IMR-90 (cell line): ENCODE data around the gene WIPF1.

Source experiments
- BHLHE40 ChIP-seq: fragments of 150-350 bp; IDR thresholded peaks from 2 replicates; pipeline ENCODE4 v1.6.1; 2016; ENCODE audit warnings: mild to moderate bottlenecking, low read depth, low read length
- CEBPB ChIP-seq: IDR thresholded peaks from 2 replicates; pipeline ENCODE4 v1.6.1; 2012; ENCODE audit warnings: low read depth, low read length, improper control_type of control experiment
- MAFK ChIP-seq: IDR thresholded peaks from 2 replicates; pipeline ENCODE4 v1.6.1; 2012; ENCODE audit warnings: low read depth, low read length, improper control_type of control experiment
- MAZ ChIP-seq: IDR thresholded peaks from 2 replicates; pipeline ENCODE4 v1.6.1; 2012; ENCODE audit warnings: low read depth, mild to moderate bottlenecking, low read length, improper control_type of control experiment, moderate library complexity, borderline replicate concordance
- MXI1 ChIP-seq: IDR thresholded peaks from 2 replicates; pipeline ENCODE4 v1.6.1; 2012; ENCODE audit warnings: low read depth, mild to moderate bottlenecking, low read length, moderate library complexity, borderline replicate concordance
- NFE2L2 ChIP-seq: fragments of 150-350 bp; IDR thresholded peaks from 2 replicates; pipeline ENCODE4 v1.6.1; 2016; ENCODE audit warnings: low read depth, mild to moderate bottlenecking, low read length
- POLR2A ChIP-seq: IDR thresholded peaks from 2 replicates; pipeline ENCODE4 v1.6.1; 2012; ENCODE audit warnings: mild to moderate bottlenecking, low read depth, low read length
- RAD21 ChIP-seq: IDR thresholded peaks from 2 replicates; pipeline ENCODE4 v1.6.1; 2012; ENCODE audit warnings: low read length, improper control_type of control experiment
- RCOR1 ChIP-seq: IDR thresholded peaks from 2 replicates; pipeline ENCODE4 v1.6.1; 2012; ENCODE audit warnings: mild to moderate bottlenecking, low read length, improper control_type of control experiment; ENCODE audit not compliant: insufficient replicate concordance
- RFX5 ChIP-seq: IDR thresholded peaks from 2 replicates; pipeline ENCODE4 v1.8.0; 2012; ENCODE audit warnings: low read depth, mild to moderate bottlenecking, low read length, moderate library complexity
- SMC3 ChIP-seq: fragments of 150-350 bp; IDR thresholded peaks from 2 replicates; pipeline ENCODE4 v1.6.1; 2016; ENCODE audit warnings: low read depth, mild to moderate bottlenecking, antibody characterized with exemption, low read length, moderate library complexity
- TF ChIP-seq, protein P1 (sequence below): conservative IDR thresholded peaks from 2 replicates; pipeline ENCODE4 v1.5.1; 2012; ENCODE audit warnings: mild to moderate bottlenecking, low read depth, low read length, improper control_type of control experiment
- TF ChIP-seq, protein P2 (sequence below): fragments of 150-350 bp; IDR thresholded peaks from 2 replicates; pipeline ENCODE4 v1.6.1; 2017; ENCODE audit warnings: mild to moderate bottlenecking, antibody characterized with exemption, low read length, low read depth
- TF ChIP-seq, protein P3 (sequence below): fragments of 150-350 bp; IDR thresholded peaks from 2 replicates; pipeline ENCODE4 v1.6.1; 2016; ENCODE audit warnings: low read depth, mild to moderate bottlenecking, low read length, moderate library complexity, borderline replicate concordance

DNA sequence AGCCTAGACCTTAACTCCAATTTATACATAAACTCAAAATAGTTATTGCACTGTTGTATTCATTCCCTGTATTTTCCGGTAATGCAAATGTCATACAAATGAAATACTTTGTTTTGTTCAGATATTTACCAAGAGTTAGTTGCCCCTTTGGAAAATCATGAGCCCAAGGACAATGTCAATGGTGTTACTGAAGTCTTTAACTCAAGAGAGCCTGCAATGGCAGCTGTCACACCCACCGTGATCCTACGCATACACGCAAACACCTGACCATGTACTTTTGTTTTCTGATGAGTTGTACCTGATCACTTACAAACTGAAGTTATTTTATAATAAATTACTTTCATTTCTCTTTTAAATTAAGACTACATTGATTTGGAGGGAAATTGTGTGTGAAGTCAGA, 11.7 kb upstream of the WIPF1 start:
- TF ChIP-seq POLR2A (no peak), MXI1 (no peak), RFX5 (no peak), SMC3 (no peak), CEBPB (no peak), MAZ (no peak), RAD21 (no peak), MAFK (no peak), NFE2L2 (no peak), RCOR1 (no peak), BHLHE40 (no peak)
- TF ChIP-seq, protein P1, sequence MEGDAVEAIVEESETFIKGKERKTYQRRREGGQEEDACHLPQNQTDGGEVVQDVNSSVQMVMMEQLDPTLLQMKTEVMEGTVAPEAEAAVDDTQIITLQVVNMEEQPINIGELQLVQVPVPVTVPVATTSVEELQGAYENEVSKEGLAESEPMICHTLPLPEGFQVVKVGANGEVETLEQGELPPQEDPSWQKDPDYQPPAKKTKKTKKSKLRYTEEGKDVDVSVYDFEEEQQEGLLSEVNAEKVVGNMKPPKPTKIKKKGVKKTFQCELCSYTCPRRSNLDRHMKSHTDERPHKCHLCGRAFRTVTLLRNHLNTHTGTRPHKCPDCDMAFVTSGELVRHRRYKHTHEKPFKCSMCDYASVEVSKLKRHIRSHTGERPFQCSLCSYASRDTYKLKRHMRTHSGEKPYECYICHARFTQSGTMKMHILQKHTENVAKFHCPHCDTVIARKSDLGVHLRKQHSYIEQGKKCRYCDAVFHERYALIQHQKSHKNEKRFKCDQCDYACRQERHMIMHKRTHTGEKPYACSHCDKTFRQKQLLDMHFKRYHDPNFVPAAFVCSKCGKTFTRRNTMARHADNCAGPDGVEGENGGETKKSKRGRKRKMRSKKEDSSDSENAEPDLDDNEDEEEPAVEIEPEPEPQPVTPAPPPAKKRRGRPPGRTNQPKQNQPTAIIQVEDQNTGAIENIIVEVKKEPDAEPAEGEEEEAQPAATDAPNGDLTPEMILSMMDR: no peak
- TF ChIP-seq, protein P2, sequence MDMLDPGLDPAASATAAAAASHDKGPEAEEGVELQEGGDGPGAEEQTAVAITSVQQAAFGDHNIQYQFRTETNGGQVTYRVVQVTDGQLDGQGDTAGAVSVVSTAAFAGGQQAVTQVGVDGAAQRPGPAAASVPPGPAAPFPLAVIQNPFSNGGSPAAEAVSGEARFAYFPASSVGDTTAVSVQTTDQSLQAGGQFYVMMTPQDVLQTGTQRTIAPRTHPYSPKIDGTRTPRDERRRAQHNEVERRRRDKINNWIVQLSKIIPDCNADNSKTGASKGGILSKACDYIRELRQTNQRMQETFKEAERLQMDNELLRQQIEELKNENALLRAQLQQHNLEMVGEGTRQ: no peak
- TF ChIP-seq, protein P3, sequence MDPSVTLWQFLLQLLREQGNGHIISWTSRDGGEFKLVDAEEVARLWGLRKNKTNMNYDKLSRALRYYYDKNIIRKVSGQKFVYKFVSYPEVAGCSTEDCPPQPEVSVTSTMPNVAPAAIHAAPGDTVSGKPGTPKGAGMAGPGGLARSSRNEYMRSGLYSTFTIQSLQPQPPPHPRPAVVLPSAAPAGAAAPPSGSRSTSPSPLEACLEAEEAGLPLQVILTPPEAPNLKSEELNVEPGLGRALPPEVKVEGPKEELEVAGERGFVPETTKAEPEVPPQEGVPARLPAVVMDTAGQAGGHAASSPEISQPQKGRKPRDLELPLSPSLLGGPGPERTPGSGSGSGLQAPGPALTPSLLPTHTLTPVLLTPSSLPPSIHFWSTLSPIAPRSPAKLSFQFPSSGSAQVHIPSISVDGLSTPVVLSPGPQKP: no peak
